Inflammatory macrophage treated with lipopolysaccharide for 1 hour (primary cell): Measurements from ENCODE around the gene ATP9B.

Experiments used
- DNase-seq, 2 donors: peaks; one replicate each; pipeline ENCODE4 v3.0.0-alpha.2; 2020 to 2022

Gene ATP9B

DNA sequence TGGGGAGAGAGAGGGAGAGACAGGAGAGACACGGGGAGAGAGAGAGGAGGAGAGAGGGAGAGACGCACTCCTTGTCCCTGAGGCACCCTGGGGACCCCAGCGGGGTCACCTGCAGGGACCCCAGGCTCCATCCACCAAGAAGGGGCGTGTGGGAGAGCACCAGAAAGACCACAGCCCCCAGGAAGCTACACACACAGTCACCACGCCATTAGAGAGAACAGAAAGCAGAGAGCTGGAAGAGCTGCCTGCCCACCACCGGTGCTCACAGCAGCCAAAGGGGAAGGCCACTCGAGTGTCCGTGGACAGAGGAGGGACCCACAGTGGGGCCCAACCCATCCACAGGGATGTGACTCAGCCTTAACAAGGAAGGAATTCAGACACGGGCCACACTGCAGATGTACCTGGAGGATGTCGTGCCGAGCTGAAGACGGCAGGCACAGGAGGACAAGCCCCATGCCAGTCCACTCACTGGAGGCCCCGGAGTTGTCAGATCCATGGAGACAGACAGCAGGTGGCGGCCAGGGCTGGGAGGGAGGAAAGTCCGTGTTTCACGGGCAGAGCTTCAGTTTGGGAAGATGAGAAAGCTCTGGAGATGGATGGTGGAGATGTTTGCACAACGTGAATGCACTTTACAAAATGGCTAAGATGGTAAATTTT lies 315.1 kb downstream of the ATP9B start:
- DNase-seq: no peak

DNA sequence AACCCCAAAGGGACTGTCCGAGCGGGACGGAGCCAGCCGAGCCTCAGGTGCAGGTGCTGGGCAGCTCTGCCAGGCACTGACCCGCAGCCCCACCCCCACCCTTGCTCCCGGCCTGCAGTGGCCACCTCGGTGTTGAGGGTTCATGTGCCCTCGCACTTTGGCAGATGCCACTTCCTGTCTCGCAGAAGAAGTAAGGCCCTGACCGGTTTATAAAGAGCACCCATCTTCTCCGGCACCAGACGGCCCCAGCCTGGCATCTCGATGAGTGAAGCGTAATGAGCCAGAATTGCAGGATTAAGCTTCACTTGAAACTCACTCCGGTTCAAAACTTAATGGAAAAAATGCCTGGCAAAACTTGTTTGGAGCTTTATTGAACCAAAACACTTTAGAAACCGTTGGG lies 315.6 kb downstream of the ATP9B start:
- no peak for DNase-seq

DNA sequence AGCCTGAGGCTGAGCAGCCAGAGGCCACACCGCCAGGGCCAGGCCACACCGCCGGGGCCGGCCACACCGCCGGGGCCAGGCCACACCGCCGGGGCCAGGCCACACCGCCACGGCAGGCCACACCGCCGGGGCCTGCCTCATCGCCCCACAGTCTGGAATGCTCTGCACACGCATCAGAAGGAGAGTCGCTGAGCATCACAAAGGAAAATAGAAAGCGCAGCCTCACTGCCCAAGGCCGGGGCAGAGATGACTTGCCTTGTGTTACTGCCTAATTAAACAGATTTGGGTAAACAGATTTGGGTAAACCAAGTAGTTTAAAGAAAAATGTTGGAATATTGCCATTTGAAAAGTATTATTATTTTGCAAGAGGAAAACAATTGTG lies 316.1 kb downstream of the ATP9B start:
- DNase-seq: no peak

DNA sequence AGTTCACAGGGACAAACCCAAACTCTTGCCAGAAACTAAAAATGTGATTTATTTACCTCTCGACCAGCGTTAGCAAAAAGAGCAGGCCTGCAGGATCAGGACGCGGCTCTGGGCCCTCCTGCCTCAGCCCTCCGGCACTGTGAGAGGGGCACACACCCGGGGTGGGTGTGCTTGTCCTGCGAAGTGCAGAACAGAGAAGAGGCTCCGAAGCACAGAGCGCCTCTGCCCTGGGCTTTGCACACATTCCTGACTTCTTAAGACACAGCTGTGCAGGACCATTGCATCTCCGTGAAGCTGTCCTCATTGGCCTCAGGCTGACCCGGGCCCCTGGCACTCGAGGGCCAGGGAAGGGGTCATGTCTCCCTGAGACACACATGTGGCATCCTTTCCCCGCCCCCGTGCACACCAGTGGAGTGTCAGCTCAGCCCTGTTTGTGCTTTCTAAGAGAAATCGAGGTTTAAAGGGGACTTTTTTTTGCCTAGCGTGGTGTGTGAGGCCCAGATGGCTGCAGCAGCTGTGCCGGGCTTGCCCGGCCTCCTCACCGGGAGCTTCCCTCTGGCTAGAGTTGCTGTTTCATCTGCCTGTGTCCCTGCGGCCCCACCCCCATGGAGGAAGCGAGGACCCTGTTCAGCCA lies 316.6 kb downstream of the ATP9B start:
- DNase-seq: no peak

DNA sequence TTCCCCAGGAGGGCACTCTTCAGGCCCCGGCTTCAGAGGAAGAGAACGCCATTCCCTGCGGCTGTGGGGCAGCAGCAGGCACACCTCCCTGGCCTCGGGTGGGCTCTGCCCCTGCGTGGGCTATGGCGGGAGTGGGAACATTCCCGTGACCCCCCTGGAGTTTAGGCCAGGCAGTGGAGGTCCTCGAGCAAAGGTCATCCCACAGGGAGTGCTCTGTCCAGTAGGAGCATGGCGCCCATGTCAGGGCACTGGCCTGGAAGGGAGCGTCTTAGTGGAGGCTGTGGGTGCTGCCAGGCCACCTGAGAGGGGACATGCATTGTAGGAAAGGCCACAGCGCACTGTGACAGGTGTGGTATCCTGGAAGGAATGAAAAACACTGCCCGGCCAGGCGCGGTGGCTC lies 317.4 kb downstream of the ATP9B start:
- DNase-seq: no peak

DNA sequence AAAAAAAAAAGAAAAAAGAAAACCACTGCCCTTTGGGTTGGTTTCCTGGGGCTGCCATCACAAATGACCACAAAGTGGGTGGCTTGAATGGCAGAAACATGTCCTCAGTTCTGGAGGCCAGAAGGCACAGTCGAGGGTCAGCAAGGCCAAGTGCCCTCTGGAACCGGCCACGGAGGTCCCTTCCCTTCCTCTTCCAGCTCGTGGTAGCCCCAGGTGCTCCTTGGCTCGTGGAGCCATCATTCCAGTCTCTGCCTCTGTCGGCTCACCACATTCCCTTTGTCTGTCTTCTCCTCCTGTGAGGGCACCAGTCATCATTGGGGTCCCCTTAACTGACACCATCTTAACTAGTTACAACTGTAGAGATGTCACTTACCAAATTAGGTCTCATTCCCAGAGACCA lies 318.0 kb downstream of the ATP9B start:
- no peak for DNase-seq

DNA sequence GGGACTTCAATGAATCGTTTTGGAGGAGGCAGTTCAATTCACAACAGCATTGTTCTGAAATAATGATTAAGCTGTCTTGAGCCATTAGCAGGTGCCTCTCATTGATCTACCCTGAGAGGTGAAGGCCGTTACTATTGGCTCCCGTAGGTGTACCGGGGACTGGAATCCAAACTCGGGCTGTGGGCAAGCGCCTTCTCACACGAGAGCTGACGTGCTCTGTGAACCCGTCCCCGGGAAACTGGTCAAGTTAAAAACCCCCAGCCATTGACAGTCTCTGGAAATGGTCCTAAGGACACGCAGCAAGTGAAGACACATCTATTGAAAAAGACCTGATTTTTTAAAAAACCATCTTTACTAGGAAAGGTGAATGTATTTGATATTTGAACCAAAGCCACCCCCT lies 318.4 kb downstream of the ATP9B start:
- no peak for DNase-seq

DNA sequence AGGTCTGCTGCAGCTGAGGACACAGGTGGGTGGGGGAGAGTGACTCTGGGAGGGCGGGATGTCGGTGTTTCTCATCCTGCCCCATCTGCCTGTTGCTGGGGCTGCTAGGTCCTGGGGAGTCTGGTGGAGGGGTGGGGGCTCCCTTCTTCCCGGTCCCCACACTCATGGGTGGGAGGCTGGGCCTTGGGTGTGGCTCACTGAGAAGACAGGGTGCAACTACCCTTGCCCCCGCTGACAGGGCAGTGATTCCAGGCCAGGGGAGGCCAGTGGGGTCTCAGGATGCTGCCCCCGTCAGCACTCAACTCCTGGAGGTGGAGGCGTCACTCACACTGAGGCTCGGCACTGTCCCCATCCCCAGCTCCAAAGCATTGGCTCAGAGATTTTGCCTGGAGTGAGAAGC lies 318.8 kb downstream of the ATP9B start:
- no peak for DNase-seq

DNA sequence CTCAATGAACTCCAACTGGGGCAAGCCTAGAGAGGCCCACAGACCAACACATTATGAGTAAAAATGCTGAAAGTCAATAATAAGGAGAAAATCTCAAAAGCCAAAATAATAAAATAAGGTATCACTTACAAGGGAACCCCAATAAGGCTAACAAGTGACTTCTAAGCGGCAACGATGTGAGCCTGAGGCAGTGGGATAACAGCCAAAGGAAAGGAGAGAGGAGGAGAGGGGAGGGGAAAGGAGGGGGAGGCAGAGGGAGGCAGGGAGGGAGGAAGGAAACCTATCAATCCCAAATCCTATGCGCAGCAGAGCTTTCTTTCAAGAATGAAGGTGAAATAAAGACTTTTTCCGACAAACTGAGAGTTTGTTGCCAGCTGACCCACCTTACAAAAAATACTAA lies 320.5 kb downstream of the ATP9B start:
- no peak for DNase-seq

DNA sequence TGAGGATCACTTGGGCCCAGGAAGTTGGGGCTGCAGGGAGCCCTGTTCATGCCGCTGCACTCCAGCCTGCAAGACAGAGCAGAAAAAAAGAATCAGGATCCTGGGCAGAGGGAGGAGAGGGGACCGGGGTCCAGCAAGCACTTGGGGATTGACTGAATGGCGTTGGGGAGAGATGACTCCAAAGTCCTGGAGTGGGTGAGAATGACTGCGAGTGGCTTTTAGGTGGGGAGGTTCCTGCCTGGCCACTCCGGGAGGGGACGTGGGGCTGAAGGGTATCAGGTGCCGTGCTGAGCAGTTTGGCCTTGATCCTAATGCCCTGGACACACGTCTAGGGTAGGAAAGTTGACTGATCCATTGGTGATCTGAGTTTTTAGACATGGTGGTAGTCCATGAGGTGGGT lies 323.0 kb downstream of the ATP9B start:
- no peak for DNase-seq

DNA sequence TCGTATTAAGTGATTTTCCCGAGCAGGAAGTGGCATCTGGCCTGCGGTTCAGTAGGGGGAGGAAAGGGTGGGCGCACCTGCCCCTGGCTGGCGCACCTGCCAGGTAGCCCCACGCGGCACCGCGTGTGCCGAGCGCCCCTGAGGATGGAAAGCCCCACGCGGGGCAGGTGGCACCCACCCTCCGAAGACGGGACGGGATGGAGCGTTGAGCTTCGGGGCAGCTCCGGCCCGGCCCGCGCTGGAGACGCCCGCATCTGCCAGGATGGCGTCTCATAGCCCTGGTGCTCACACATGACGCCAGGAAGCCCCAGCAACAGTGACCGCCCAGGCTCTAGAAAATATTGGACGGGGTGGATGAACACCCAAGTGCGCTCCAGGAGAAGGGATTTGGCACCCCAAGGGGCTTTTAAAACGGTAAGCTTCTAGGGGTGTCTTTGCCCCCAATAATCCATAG lies 324.0 kb downstream of the ATP9B start:
- DNase-seq: no peak

DNA sequence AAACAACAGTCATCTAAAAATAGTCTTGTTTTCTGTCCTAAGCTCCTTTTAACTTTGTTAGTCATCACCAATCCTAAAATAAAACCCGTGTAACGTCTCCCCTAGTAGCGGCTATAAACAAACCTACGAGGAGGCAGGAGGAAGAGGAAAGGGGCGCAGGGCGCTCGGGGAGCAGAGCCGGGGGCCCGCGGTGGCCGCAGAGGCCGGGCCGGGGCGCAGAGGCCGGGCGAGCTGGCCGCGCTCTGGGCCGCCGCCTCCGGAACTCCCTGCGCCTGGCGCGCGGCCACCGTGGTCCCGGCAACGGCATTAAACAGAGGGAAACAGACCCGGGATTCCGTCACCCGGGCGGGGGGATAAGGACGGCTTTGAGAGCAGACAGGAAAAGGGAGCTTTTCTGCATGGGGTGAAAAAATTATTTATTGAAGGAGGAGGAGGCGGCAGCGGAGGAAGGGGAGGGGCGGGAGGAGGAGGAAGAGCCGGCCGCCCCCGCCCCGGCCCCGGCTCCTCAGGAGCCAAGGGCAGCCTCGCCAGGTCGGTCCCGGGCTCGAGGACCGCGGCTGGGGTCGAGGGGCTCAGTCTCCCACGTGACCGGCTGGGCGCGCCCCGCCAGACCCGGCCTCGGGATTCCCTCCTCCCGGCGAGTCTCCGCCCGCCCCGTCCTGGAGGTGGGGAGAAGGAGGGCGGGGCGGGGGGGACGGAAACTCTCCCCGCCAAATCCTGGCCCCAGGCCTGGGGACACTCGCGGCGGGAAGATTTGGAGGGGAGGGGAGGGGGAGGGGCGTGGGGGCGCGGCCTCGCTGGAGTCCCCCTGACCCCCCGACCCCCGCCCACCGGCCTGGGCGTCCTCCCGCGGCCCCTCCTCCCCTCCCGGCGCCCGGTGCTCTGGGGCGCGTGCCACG lies 324.7 kb downstream of the ATP9B start:
- DNase-seq: peak; percentile 53 to 64

DNA sequence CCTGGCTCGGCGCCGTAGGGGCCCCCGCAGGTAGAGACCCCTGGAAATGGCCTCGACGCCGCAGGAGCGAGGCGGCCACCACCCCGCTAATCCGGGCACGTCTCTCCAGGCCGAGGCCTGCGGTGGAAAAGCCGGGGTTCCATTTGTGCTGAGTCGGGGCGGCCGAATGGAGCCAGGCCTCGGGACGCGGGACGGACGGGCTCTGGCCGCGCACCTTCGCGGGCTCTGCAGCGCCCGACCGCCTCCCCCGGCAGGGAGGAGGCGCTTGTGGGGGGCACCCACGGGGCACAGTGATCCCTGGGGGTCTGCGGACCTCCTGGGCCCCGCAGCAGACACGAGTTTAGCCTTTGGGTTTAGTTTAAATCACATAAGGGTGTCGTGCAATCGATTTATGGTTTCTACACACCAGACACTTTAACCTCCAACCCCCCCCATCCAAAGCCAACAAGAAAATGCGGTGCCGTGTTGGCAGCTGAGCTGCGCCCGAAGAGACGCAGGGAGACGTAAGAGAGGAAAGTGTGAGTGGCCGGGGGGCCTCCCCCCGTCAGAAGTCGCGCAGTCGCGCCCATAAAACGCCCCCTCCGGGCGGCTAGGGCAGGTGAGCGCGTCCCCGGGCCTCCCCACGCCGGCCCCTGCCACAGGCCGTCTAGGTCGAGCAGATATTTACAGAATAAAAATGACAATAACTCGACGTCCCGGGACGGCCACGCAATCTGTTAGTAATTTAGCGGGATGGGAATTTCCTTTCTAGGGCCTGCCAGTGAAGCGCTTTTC lies 325.5 kb downstream of the ATP9B start:
- peak; percentile 87 to 92 for DNase-seq

DNA sequence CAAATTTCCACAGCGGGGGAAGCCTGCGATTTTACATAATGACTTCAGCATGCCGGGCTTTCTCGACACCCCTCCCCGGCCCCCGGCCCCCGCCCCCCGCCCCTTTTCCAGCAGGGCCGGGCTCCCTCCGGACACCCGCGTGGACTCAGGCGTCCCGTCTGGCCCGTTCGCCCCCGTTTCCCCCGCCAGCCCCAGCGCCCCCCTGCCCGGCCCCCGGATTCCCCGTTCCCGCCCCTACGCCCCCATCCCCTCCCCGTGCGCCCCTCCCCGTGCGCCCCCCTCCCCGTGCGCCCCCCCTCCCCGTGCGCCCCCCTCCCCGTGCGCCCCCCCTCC lies 326.1 kb downstream of the ATP9B start:
- no peak for DNase-seq

DNA sequence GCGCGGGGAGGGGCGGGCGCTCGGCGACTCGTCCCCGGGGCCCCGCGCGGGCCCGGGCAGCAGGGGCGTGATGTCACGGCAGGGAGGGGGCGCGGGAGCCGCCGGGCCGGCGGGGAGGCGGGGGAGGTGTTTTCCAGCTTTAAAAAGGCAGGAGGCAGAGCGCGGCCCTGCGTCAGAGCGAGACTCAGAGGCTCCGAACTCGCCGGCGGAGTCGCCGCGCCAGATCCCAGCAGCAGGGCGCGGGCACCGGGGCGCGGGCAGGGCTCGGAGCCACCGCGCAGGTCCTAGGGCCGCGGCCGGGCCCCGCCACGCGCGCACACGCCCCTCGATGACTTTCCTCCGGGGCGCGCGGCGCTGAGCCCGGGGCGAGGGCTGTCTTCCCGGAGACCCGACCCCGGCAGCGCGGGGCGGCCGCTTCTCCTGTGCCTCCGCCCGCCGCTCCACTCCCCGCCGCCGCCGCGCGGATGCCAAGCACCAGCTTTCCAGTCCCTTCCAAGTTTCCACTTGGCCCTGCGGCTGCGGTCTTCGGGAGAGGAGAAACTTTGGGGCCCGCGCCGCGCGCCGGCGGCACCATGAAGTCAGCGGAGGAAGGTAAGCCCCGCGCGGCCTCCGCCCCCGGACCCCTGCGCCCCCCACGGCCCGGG lies 326.7 kb downstream of the ATP9B start, which contains the start of gene NFATC1:
TSS of gene NFATC1 (plus strand) at position 170 of the 644 bp plus-strand sequence. CDS start at position 465, 295 bp downstream.
- DNase-seq: peak; percentile 79 to 84

DNA sequence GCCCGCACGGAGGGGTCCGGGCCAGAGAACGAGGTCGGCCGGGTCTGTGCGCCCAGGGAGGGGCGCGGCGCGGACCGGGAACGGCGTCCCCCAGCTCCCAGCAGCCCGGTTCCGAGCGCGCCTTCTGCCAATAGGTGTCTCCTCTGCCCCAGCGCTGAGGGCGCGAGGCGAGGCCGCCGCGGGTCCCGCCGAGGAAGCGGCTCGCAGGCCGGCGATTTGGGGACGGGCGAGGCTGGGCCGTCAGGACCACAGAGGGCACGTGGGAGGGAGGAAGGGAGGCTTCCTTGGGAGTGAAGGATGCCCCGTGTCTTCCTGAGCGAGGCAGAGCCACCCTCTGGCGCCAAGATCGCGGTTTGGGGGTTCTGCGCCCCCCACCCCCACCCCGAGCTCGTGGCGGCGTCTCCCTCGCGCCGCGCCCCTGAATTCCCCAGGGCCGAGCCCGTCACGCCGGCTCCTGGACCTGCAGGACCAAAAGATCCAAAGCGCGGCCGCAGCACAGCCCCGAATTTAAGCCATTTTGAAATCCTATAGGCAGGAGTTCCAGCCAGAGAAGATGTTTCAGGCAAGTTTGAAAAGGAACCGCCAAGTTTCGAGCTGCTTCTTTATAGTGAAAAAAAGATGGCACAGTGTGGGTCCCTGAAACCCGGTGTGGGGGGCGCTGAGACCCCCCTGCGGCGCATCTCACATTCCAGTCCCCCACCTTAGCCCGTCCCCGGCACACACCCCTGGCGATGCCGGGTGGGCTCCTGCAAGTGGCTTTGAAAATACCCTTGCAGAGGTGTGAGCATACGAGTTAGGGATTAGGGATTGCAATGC lies 327.4 kb downstream of the ATP9B start:
- peak in 1 of 2 donors; percentile 20 for DNase-seq

DNA sequence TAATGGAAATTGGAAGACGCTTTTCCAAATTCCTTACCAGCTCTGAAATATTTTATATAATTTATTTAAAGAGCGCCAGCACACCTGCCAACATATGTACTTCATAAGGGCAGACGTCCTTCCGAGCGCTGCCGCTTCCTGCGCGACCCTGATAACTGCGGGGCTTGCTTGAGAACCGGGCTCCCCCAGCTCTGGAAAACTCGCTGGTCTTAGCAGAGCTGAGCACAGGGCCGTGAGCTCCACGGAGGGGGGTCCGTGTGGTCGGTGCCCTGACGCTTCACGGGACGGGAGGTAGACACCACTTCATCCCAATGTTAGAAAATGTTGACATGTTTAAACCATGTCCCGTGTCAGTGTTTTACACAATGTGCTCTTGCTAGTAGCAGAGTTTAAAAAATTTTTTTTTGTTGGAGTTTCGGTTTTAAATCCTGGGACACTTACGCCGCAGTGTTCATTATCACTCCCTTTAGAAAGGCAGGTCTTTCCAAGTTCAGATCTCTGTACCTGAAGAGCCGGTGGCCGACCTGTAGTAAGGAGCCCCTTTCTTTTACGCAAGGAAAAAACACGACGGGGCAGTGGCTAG lies 328.1 kb downstream of the ATP9B start:
- DNase-seq: no peak

DNA sequence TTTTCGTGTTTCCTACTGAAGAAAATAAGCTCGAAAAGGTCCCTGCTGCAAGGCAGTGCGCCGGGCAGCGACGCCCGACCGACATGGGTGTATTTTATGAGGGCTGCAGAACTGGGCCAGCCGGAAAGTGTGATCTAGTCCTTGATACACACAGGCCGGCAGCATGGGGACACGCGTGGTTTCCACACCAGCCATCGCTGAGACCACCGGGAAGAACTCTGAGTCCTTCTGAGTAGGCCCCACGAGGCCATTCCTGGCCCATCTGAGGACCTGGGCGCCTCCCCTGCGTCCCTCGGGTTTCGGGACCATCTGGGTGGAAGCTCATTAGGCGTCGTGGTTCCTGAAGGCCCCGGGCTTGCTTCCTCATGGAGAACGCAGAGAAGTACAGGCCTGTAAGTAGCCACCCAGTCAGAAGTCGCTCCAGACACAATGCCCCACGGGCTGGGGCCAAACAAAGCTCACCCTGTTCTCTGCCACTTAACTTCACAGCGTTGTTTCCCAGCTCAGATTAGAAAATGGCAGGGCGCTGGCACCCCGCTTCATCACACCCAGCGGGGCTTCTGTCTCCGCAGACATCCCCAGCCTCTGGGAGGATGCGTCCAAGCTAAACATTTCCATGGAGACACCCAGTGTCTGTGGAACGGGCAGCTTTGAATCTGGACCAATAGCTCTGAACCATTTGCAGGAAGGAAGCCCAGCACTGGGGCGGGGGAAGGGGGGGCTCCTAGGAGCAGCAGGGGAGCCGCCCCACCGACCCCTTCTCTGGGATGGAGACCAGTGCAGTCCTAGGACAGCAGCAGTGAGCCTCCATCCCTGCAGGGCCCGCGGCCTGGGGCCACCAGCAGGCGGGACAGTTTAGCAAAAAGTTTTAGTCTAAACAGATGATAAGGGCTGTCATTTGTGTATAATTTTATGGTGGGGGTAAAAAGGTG lies 328.9 kb downstream of the ATP9B start:
- DNase-seq: no peak

DNA sequence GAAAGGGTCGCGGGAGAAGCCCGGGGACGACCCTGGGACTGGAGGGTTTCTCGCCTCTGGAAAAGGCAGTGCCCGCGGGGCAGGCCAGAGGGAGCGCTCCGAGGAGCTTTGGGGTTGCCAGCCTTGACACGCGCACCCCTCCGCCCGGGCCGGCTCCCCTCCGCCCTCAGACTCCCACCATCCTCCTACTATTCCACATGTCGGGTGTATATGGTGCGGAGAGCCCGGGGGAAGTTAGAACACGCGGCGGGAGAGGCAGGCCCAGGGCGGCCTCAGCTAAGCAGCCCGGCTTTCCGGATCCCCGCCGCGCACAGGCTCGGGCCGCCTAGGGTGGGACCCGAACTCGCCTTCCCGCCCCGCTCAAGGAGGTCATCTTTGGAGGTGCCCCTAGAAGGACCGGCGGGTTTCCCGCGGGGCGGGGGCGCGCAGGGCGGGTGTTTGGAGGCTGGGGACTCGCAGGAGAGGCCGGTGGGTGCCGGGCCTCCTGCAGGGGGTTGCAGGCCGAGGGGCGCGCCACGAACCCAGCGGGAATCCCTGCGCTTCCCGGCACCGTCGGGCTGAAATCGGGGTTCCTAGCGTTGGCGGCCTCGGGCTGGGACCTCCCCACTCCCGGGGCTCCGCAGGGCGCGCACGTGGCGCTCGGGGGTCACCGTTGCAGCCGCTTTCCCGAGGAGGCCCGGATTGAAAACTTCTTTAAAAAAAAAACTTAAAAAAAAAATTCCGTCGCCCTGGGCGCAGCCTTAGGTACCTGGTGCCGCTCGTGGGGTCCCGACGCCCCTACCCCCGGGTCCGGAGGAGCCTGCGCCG lies 330.3 kb downstream of the ATP9B start:
- peak in 1 of 2 donors; percentile 18 for DNase-seq
